Cardiac muscle cell (in vitro differentiated cells and primary cell): Measurements from ENCODE around the gene ZSCAN32. TPM values are rescaled to one million over a fixed set of nuclear protein-coding genes. Genes with fewer than 3 reads are reported as not detected.
A peak's percentile ranks its signal among the peaks of the same experiment; 100 is the strongest.

Experiments used
- DNase-seq, 2 donors: peaks; one replicate each; pipeline versions ENCODE4 v3.0.0 to v3.0.0-alpha.2; 2010 to 2017; ENCODE audit warnings: low read depth in 1 of 2, low spot score in 1 of 2
- H3K27ac ChIP-seq: fragments of 200-600 bp; sonication (generic); 2 replicates; pipeline ENCODE4 v1.5.1; 2016
- H3K27me3 ChIP-seq: fragments of 200-600 bp; sonication (generic); 2 replicates; pipeline ENCODE4 v1.6.0; 2016; ENCODE audit warnings: control low read depth
- H3K36me3 ChIP-seq: fragments of 200-600 bp; sonication (generic); 2 replicates; pipeline ENCODE4 v1.5.1; 2016; ENCODE audit warnings: control low read depth
- H3K4me1 ChIP-seq: fragments of 200-600 bp; sonication (generic); 2 replicates; pipeline ENCODE4 v1.8.1; 2017; ENCODE audit warnings: low read depth, mild to moderate bottlenecking, mixed run types
- H3K4me3 ChIP-seq: fragments of 200-600 bp; sonication (generic); 2 replicates; pipeline ENCODE4 v1.5.1; 2016; ENCODE audit warnings: mild to moderate bottlenecking
- H3K9me3 ChIP-seq: fragments of 200-600 bp; sonication (generic); 2 replicates; pipeline ENCODE4 v1.5.1; 2017; ENCODE audit warnings: low read depth, mild to moderate bottlenecking, control low read depth
- CTCF ChIP-seq: IDR thresholded peaks from 2 replicates; pipeline ENCODE4 v1.5.1; 2012; ENCODE audit warnings: low read depth, mild to moderate bottlenecking, low read length
- polyA plus RNA-seq: library from polyadenylated mRNA; unstranded; fragments of >200 nt; fragmentation: Nextera tagmentation; extraction: Ambion mirVana; gene quantifications from 2 replicates; pipeline ENCODE4 v1.2.1, GENCODE V29; 2016
- total RNA-seq: library from RNA; depleted of rRNA; stranded (reverse); fragments of >200 nt; gene quantifications from 2 replicates; pipeline ENCODE4 v1.2.3, GENCODE V29; 2016

Gene ZSCAN32
- total and polyA plus RNA-seq, 2 experiments from 2014 or later: 13.7 to 19.8 TPM

GRCh38 chr16:3431779-3432219, 31.0 kb upstream of the ZSCAN32 start:
- Histone ChIP-seq H3K4me1 (no peaks in the 10 kb centered on the region), H3K27ac (no peak overlapping the region), H3K27me3 (no peaks in the 10 kb centered on the region), H3K36me3 (no peaks in the 10 kb centered on the region), H3K9me3 (no peaks in the 10 kb centered on the region), H3K4me3 (no peak overlapping the region)
- peak in 1 of 2 donors; percentile 56 for DNase-seq
- no peak for TF ChIP-seq CTCF

GRCh38 chr16:3413730-3414379, 13.1 kb upstream of the ZSCAN32 start:
- TF ChIP-seq CTCF: no peak
- Histone ChIP-seq H3K4me1 (no peaks in the 10 kb centered on the region), H3K4me3 (no peak overlapping the region), H3K27me3 (no peaks in the 10 kb centered on the region), H3K27ac (no peak overlapping the region), H3K36me3 (peaks cover under 1% of the 10 kb centered on the region), H3K9me3 (peaks cover 4% of the 10 kb centered on the region)
- peak in 1 of 2 donors; percentile 9 for DNase-seq

GRCh38 chr16:3408561-3409197, 7.9 kb upstream of the ZSCAN32 start:
- peaks cover 9% of the 10 kb centered on the region for H3K9me3 ChIP-seq
- DNase-seq: no peak
- no peak overlapping the region for H3K27ac ChIP-seq
- no peaks in the 10 kb centered on the region for H3K27me3 ChIP-seq
- peaks cover 22% of the 10 kb centered on the region for H3K36me3 ChIP-seq
- H3K4me1 ChIP-seq: no peaks in the 10 kb centered on the region
- no peak overlapping the region for H3K4me3 ChIP-seq
- no peak for TF ChIP-seq CTCF

GRCh38 chr16:3401719-3402397, 1.1 kb upstream of the ZSCAN32 start:
- peak overlapping the region; percentile 68 for H3K4me3 ChIP-seq

GRCh38 chr16:3400446-3400778, 392 bp downstream of the ZSCAN32 start:
- Histone ChIP-seq H3K36me3 (peaks cover 11% of the 10 kb centered on the region), H3K4me1 (no peaks in the 10 kb centered on the region), H3K4me3 (peak overlapping the region; percentile 68), H3K27me3 (no peaks in the 10 kb centered on the region), H3K9me3 (no peaks in the 10 kb centered on the region), H3K27ac (peak overlapping the region; percentile 77)
- no peak for TF ChIP-seq CTCF
- no peak for DNase-seq

More at GRCh38 chr16:3401719-3402397, 1.1 kb upstream of the ZSCAN32 start:
- Histone ChIP-seq H3K9me3 (no peaks in the 10 kb centered on the region), H3K27ac (peak overlapping the region; percentile 82), H3K4me1 (no peaks in the 10 kb centered on the region), H3K36me3 (peaks cover 15% of the 10 kb centered on the region), H3K27me3 (no peaks in the 10 kb centered on the region)
- DNase-seq: peak; percentile 17 to 37
- TF ChIP-seq CTCF: no peak
